Measurements from ENCODE around the gene CCNI2. TPM values are rescaled to one million over a fixed set of nuclear protein-coding genes. Genes with fewer than 3 reads are reported as not detected.

CCNI2 gene
- total RNA-seq, 2 experiments from 2014 or later = 8.9 to 12.4 TPM

- Mint-ChIP-seq H3K27ac (no peak overlapping the region), H3K9me3 (no peaks in the 10 kb centered on the region), H3K27me3 (no peaks in the 10 kb centered on the region), H3K4me3 (no peak overlapping the region), H3K4me1 (peaks cover 45% of the 10 kb centered on the region), H3K36me3 (peaks cover 27% of the 10 kb centered on the region)
- POLR2A ChIA-PET = interaction anchor here (0.9 to 1.3 kb wide), 2 partner anchors 67 to 72 kb away, joined by 3 to 9 read pairs; no protein-coding TSS in a partner anchor
- DNase-seq = no peak
- ATAC-seq (ENCODE audit: low read depth) = peak; percentile 62
Measured at GRCh38 chr5:132753135-132753987, 6.1 kb downstream of the CCNI2 start.

GRCh38 chr5:132754111-132754510 is 6.9 kb downstream of the CCNI2 start:
- POLR2A ChIA-PET = interaction anchor here (0.6 to 1.3 kb wide), 3 partner anchors 66 to 1302 kb away, joined by 3 to 9 read pairs (median 7); no protein-coding TSS in a partner anchor
- Mint-ChIP-seq H3K4me3 (no peak overlapping the region), H3K4me1 (peaks cover 41% of the 10 kb centered on the region), H3K27me3 (no peaks in the 10 kb centered on the region), H3K9me3 (no peaks in the 10 kb centered on the region), H3K27ac (no peak overlapping the region), H3K36me3 (peaks cover 27% of the 10 kb centered on the region)
- ATAC-seq (ENCODE audit: low read depth) (no peak), DNase-seq (no peak)

GRCh38 chr5:132754947-132755346 is 7.7 kb downstream of the CCNI2 start:
- Mint-ChIP-seq H3K9me3 (no peaks in the 10 kb centered on the region), H3K4me1 (peaks cover 35% of the 10 kb centered on the region), H3K27me3 (no peaks in the 10 kb centered on the region), H3K4me3 (no peak overlapping the region), H3K36me3 (peaks cover 27% of the 10 kb centered on the region), H3K27ac (no peak overlapping the region)
- peak; percentile 35 for ATAC-seq (ENCODE audit: low read depth)
- POLR2A ChIA-PET = no interaction called here
- no peak for DNase-seq

DNA sequence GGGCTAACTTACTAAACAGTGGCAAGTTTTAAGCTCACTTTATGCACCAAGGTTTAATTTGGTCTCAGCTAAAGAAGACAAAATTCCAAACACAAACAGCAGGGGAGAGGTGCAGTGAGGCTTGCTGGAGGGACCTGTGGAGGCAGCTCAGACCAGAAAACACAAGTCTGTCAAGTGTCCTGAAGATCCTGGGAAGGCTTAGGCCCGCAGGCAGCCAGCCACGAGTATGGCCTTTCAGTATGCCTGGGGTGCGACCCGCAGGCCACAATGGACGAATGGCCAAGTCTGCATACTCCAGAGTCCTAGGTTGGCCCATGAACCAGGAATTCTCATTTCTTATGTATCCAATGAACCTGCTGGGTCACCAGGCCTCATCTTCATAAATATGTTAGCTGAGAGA is 9.3 kb downstream of the CCNI2 start:
- H3K9me3 Mint-ChIP-seq = no peaks in the 10 kb centered on the region
- peaks cover 21% of the 10 kb centered on the region for H3K4me1 Mint-ChIP-seq
- no peak for DNase-seq
- no peaks in the 10 kb centered on the region for H3K27me3 Mint-ChIP-seq
- no peak overlapping the region for H3K4me3 Mint-ChIP-seq
- no peak for ATAC-seq (ENCODE audit: low read depth)
- POLR2A ChIA-PET = interaction anchor here (1.1 to 1.4 kb wide), 2 partner anchors 20 to 229 kb away, joined by 3 to 4 read pairs; partner anchors contain the start of gene SEPTIN8
- peaks cover 22% of the 10 kb centered on the region for H3K36me3 Mint-ChIP-seq
- H3K27ac Mint-ChIP-seq = no peak overlapping the region

DNA sequence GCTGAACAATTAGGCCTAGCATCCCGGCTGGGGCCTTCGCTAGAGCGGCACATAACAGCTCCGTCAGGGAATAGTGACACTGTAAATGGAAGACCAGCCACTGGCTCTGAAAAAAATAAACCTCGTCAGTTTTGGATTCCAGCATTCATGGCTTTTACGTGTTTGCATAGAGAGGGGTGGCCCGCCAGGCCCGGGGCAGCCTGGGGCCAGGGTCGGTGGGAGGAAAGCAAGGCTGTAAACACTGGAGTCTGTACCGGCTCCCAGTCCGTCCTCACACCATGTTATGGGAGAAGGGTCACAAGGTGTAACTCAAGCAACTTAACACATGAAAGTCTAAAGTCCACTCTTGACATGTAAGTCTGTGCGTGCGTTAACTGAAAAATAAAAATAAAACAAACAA is 11.2 kb downstream of the CCNI2 start:
- POLR2A ChIA-PET = no interaction called here
- H3K4me1 Mint-ChIP-seq = peaks cover 11% of the 10 kb centered on the region
- H3K27me3 Mint-ChIP-seq = no peaks in the 10 kb centered on the region
- H3K36me3 Mint-ChIP-seq = peaks cover 10% of the 10 kb centered on the region
- DNase-seq (no peak), ATAC-seq (ENCODE audit: low read depth) (no peak)
- H3K27ac Mint-ChIP-seq = no peak overlapping the region
- no peak overlapping the region for H3K4me3 Mint-ChIP-seq
- no peaks in the 10 kb centered on the region for H3K9me3 Mint-ChIP-seq

DNA sequence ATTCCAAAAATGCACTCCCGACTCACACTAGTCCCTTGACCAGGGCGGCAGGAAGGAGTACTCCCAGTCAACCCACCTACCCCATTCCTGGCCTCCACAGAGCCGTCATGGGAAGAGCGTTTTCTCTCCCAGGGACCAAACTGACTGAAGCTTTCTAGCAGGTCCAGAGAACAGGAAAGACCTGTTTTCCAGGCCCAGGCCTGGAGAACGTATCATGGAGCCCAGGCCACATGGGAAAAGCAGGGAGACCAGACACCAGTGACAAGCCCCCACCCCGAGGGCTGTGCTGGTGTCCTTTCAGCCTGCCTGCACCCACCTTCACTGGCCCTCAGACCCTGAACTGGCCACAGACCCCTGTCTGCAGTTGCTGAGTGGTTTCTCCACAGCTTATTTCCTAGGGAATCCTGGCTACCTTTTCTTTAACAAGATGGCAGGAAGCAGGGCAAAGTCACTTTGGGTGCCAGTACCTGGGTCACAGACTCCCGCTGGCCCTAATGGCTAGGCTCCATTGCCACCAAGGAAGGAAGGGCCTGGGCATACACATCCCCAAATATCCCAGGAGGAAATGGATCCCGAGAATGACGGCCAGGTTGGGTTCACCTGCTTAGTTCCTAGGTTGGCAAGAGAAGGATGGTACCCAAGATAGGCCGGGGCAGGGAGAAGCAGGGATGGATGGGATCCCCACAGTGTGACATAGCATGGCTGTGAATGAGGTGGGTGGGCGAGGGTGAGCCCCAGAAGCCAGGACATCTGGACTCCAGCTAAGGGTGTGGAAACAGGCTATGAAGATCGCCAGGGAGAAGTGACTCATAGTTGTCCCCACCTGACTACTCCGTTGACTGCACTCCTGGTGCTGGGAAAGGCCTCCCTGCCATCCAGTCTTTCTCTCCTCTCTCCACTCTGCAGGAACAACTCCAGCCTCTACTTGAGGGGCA is 12.2 kb downstream of the CCNI2 start:
- Mint-ChIP-seq H3K36me3 (peaks cover 7% of the 10 kb centered on the region), H3K4me1 (peaks cover 7% of the 10 kb centered on the region), H3K9me3 (no peaks in the 10 kb centered on the region), H3K4me3 (no peak overlapping the region), H3K27me3 (no peaks in the 10 kb centered on the region), H3K27ac (no peak overlapping the region)
- ATAC-seq (ENCODE audit: low read depth) (no peak), DNase-seq (no peak)
- POLR2A ChIA-PET = no interaction called here

- no peaks in the 10 kb centered on the region for H3K9me3 Mint-ChIP-seq
- H3K27me3 Mint-ChIP-seq = no peaks in the 10 kb centered on the region
- POLR2A ChIA-PET = no interaction called here
Measured at GRCh38 chr5:132760049-132760420, 12.8 kb downstream of the CCNI2 start.

DNA sequence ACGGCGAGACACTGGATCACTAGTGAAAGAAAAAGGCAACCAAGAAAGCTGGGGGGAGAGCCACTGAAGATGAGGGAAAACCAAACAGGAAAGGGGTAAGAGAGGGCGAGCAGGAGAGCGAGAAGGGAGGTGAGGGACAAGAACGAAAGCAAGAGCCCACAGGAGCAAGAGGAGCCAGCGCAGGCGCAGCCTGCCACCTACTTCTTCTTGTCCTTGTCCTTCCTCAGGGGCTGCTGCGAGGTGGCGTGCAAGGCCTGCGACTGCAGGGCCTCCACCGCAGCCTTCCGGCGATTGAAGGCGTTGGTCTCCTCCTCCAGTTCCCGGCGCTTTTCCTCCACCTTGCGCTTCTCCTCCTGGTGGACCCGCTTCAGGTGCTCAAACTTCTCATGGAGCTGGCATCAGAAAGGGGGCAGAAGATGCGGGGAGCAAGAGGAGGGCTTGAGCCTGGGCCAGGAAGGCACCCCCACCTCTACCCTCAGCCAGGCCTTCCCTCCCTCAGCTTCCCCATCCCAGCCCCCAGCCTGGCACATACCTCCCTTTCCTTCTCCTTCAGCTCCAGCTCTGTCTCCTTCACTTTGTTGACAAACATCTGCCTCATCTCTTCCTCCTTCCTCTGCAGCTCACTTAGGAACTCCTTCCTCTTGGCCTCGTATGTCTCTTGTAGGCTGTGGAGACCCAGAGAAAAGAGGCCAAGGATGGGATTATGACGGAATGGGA is 13.5 kb downstream of the CCNI2 start:
- Mint-ChIP-seq H3K36me3 (peaks cover 7% of the 10 kb centered on the region), H3K4me3 (no peak overlapping the region), H3K4me1 (no peaks in the 10 kb centered on the region), H3K27ac (no peak overlapping the region), H3K27me3 (no peaks in the 10 kb centered on the region), H3K9me3 (no peaks in the 10 kb centered on the region)
- no peak for DNase-seq
- no peak for ATAC-seq (ENCODE audit: low read depth)
- POLR2A ChIA-PET = no interaction called here

More at GRCh38 chr5:132760049-132760420, 12.8 kb downstream of the CCNI2 start:
- H3K36me3 Mint-ChIP-seq = peaks cover 7% of the 10 kb centered on the region
- ATAC-seq (ENCODE audit: low read depth) (no peak), DNase-seq (no peak)
- H3K27ac Mint-ChIP-seq = no peak overlapping the region
- no peak overlapping the region for H3K4me3 Mint-ChIP-seq
- H3K4me1 Mint-ChIP-seq = peaks cover 2% of the 10 kb centered on the region

- H3K36me3 Mint-ChIP-seq = peaks cover 7% of the 10 kb centered on the region
- no peaks in the 10 kb centered on the region for H3K27me3 Mint-ChIP-seq
- no peak for ATAC-seq (ENCODE audit: low read depth)
- no peaks in the 10 kb centered on the region for H3K4me1 Mint-ChIP-seq
- POLR2A ChIA-PET = no interaction called here
- H3K27ac Mint-ChIP-seq = no peak overlapping the region
- H3K4me3 Mint-ChIP-seq = no peak overlapping the region
- H3K9me3 Mint-ChIP-seq = no peaks in the 10 kb centered on the region
- DNase-seq = no peak
Measured at GRCh38 chr5:132761321-132762240, 14.4 kb downstream of the CCNI2 start.

DNA sequence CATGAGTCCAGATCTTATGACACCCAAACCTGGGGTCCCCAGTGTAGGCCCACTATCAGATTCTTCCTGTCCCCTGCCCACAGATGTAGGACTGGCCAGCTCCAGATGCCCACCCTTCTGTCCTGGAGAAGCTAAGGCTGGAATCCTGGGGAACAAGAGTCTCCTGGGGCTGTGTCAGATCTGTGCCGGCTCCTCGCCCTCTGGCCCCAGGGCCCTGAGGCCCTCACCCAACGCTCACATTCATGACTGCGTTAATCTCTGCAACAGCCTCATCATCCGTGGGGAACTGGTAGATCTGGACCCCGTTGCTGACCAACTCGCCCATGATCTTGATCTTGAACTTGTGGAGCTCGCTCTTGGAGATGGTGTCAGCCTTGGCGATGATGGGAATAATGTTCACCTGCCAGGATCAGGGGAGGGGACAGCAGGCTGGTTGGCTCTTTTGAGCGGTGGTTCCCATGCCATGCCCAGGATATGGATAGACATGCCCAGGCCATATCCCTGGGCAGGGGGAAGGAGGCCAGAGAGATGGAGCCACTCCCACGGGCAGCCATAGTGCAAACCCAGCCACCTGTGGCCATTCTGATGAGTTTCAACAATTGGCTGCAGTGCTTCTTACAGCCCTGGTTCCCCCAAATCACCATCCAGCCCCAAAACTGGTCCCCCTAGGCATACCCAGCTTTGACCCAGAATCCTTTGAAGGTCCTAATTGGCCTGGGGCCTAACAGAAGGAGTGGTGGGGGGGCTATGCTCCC is 15.2 kb downstream of the CCNI2 start:
- POLR2A ChIA-PET = no interaction called here
- no peaks in the 10 kb centered on the region for H3K9me3 Mint-ChIP-seq
- no peaks in the 10 kb centered on the region for H3K4me1 Mint-ChIP-seq
- ATAC-seq (ENCODE audit: low read depth) (no peak), DNase-seq (no peak)
- no peak overlapping the region for H3K4me3 Mint-ChIP-seq
- H3K36me3 Mint-ChIP-seq = peaks cover 7% of the 10 kb centered on the region
- H3K27me3 Mint-ChIP-seq = no peaks in the 10 kb centered on the region
- H3K27ac Mint-ChIP-seq = no peak overlapping the region

DNA sequence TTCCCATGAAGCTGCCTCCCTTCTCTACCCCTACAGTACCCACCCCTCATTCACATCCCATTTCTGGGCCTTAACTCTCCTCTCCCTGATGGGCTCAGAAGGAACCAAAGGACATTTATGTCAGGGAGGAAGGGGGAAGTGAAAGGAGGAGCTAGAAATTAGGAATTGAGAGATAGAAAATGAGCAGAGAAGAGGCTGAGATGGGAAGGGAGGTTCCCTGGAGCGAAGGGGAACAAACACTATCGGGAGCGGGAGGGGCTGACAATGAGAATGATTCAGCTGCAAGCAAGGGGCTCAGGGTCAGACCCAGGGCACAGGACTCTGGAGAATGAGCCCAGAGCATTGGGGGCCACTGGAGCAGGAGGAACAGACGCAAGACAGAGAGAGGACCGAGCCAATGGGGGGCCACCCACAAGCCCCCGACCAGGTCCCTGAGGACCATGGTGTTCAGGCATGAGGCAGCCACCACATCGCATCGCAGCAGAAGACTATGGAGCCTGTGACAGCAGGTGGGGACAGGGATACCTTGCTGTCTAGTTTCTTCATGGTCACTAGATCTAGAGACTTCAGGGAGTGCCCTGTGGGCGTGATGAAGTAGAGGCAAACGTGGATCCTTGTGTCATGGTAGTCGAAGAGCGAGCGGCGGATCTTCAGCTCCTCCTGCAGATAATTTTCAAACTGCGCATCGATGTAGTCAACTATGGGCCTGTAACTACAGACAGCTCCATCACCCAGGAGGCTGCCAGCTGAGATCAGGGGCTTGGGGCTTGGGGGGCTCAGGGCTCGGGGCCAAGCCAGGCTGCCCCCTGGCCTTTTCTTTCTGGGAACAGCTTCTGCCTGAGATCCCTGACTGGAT is 16.2 kb downstream of the CCNI2 start:
- Mint-ChIP-seq H3K4me1 (no peaks in the 10 kb centered on the region), H3K27me3 (no peaks in the 10 kb centered on the region), H3K9me3 (no peaks in the 10 kb centered on the region), H3K4me3 (no peak overlapping the region), H3K36me3 (peaks cover 7% of the 10 kb centered on the region), H3K27ac (no peak overlapping the region)
- POLR2A ChIA-PET = no interaction called here
- no peak for DNase-seq
- ATAC-seq (ENCODE audit: low read depth) = no peak

All from activated naive CD8-positive, alpha-beta T cell treated with anti-CD3 and anti-CD28 coated beads, Interleukin-2, amount 10 ng/mL, durations not matched to agents 7 days and 5 days (primary cell).